ENCODE results near the gene GRIN3B. TPM values are rescaled to one million over a fixed set of nuclear protein-coding genes. Genes with fewer than 3 reads are reported as not detected.
"Not testable (repeated sequence)": the region's sequence is repeated elsewhere in the genome, so short reads cannot be mapped to it uniquely, and the experiment has no call there.

GRIN3B gene
- total and polyA plus RNA-seq, 2 donors (not counting 1 experiment from before 2014, with no cell fraction given): 0.10 to 0.42 TPM

GRCh38 chr19:956766-957440 is 43.3 kb upstream of the GRIN3B start:
- ChIA-PET POLR2A (interaction anchor here (0.5 to 1.3 kb wide), 2 partner anchors 28 to 30 kb away, joined by 3 to 11 read pairs; no protein-coding TSS in a partner anchor), CTCF (interaction anchor here (0.6 kb wide), 1 partner anchor 54 kb away, joined by 3 read pairs; no protein-coding TSS in a partner anchor)
- ATAC-seq (ENCODE audit: low read depth): no peak
- H3K4me2 ChIP-seq (replicated peaks; ENCODE audit: low read depth, low read length, poor library complexity, severe bottlenecking): no peak overlapping the region
- H3K4me3 ChIP-seq (ENCODE audit: control extremely low read depth in 1 of 5, extremely low read depth in 1 of 5, insufficient read depth in 1 of 5, low read depth in 2 of 5, low read length in 4 of 5): no peak overlapping the region
- WGBS (ENCODE audit: insufficient coverage): 93% methylated on average over 19 of the region's 27 CpGs
- Mint-ChIP-seq H3K4me1 (peaks cover 20% of the 10 kb centered on the region), H3K27ac (no peak overlapping the region), H3K4me3 (no peak overlapping the region), H3K9me3 (ENCODE audit: insufficient read depth) (no peaks in the 10 kb centered on the region), H3K27me3 (no peaks in the 10 kb centered on the region)
- no peak for TF ChIP-seq EZH2 (IDR thresholded peaks at IDR 0.05; ENCODE audit: borderline replicate concordance, insufficient read depth, low read depth, low read length, poor library complexity, severe bottlenecking)
- no peak for TF ChIP-seq CTCF (IDR thresholded peaks at IDR 0.05)
- H3K79me2 ChIP-seq (ENCODE audit: control insufficient read depth, insufficient read depth, low read length): peaks cover 58% of the 10 kb centered on the region
- DNase-seq: no peak
- no peak overlapping the region for H3K9ac ChIP-seq (ENCODE audit: low read length)
- peaks cover 0 to 21% of the 10 kb centered on the region in 2 experiments for H3K36me3 ChIP-seq (replicated peaks in 1 of 2; ENCODE audit: control extremely low read depth in 1 of 2, control insufficient read depth in 1 of 2, extremely low read depth in 1 of 2, insufficient read depth in 2 of 2, low read length in 1 of 2)
- peaks cover 71% of the 10 kb centered on the region for H4K20me1 ChIP-seq (ENCODE audit: control insufficient read depth, insufficient read depth, low read length, poor library complexity, severe bottlenecking)
- peaks cover 21 to 37% of the 10 kb centered on the region in 2 donors for H3K4me1 ChIP-seq (ENCODE audit: control insufficient read depth in 2 of 2, insufficient read depth in 2 of 2, low read length in 2 of 2)
- no peak overlapping the region for H3K27ac ChIP-seq (ENCODE audit: low read length in 2 of 2)
- H3K9me3 ChIP-seq (ENCODE audit: control extremely low read depth in 1 of 3, control insufficient read depth in 2 of 3, insufficient read depth in 1 of 3, low read length in 2 of 3): no peaks in the 10 kb centered on the region
- no peaks in the 10 kb centered on the region for H3K27me3 ChIP-seq (replicated peaks in 1 of 4; ENCODE audit: control extremely low read depth in 1 of 4, control insufficient read depth in 3 of 4, insufficient read depth in 4 of 4, low read length in 3 of 4)
- intact Hi-C loops (cut with micrococcal nuclease): no loop called here
- no peak overlapping the region for H2AFZ ChIP-seq (ENCODE audit: insufficient read depth, low read depth, low read length, poor library complexity, severe bottlenecking)

- H3K9me3 ChIP-seq (ENCODE audit: control extremely low read depth in 1 of 3, control insufficient read depth in 2 of 3, insufficient read depth in 1 of 3, low read length in 2 of 3); H3K4me3 ChIP-seq (ENCODE audit: control extremely low read depth in 1 of 5, extremely low read depth in 1 of 5, insufficient read depth in 1 of 5, low read depth in 2 of 5, low read length in 4 of 5); ATAC-seq (ENCODE audit: low read depth); H3K27ac Mint-ChIP-seq; intact Hi-C loops (cut with micrococcal nuclease); H3K27ac ChIP-seq (ENCODE audit: low read length in 2 of 2); H3K9ac ChIP-seq (ENCODE audit: low read length); H3K4me2 ChIP-seq (replicated peaks; ENCODE audit: low read depth, low read length, poor library complexity, severe bottlenecking); DNase-seq; H3K27me3 ChIP-seq (replicated peaks in 1 of 4; ENCODE audit: control extremely low read depth in 1 of 4, control insufficient read depth in 3 of 4, insufficient read depth in 4 of 4, low read length in 3 of 4); H2AFZ ChIP-seq (ENCODE audit: insufficient read depth, low read depth, low read length, poor library complexity, severe bottlenecking); H3K9me3 Mint-ChIP-seq (ENCODE audit: insufficient read depth); H3K4me3 Mint-ChIP-seq; H3K27me3 Mint-ChIP-seq: not testable (repeated sequence)
- Histone ChIP-seq H3K4me1 (ENCODE audit: control insufficient read depth in 2 of 2, insufficient read depth in 2 of 2, low read length in 2 of 2) (peaks cover 19 to 30% of the 10 kb centered on the region in 2 donors), H3K36me3 (replicated peaks in 1 of 2; ENCODE audit: control extremely low read depth in 1 of 2, control insufficient read depth in 1 of 2, extremely low read depth in 1 of 2, insufficient read depth in 2 of 2, low read length in 1 of 2) (peaks cover 0 to 21% of the 10 kb centered on the region in 2 experiments), H3K79me2 (ENCODE audit: control insufficient read depth, insufficient read depth, low read length) (peaks cover 51% of the 10 kb centered on the region), H4K20me1 (ENCODE audit: control insufficient read depth, insufficient read depth, low read length, poor library complexity, severe bottlenecking) (peaks cover 66% of the 10 kb centered on the region)
- peaks cover 16% of the 10 kb centered on the region for H3K4me1 Mint-ChIP-seq
- WGBS (ENCODE audit: insufficient coverage): 96% methylated on average over 4 of the region's 9 CpGs
- POLR2A ChIA-PET: interaction anchor here (0.7 kb wide), 1 partner anchor 53 kb away, joined by 13 read pairs; no protein-coding TSS in a partner anchor
- CTCF ChIA-PET: interaction anchor here (0.6 kb wide), 1 partner anchor 55 kb away, joined by 3 read pairs; no protein-coding TSS in a partner anchor
These were observed 42.6 kb upstream of the GRIN3B start for GRCh38 chr19:957578-957977.

All from B cell (primary cell).